ENCODE results near the gene ANKH.

Gene ANKH

DNA sequence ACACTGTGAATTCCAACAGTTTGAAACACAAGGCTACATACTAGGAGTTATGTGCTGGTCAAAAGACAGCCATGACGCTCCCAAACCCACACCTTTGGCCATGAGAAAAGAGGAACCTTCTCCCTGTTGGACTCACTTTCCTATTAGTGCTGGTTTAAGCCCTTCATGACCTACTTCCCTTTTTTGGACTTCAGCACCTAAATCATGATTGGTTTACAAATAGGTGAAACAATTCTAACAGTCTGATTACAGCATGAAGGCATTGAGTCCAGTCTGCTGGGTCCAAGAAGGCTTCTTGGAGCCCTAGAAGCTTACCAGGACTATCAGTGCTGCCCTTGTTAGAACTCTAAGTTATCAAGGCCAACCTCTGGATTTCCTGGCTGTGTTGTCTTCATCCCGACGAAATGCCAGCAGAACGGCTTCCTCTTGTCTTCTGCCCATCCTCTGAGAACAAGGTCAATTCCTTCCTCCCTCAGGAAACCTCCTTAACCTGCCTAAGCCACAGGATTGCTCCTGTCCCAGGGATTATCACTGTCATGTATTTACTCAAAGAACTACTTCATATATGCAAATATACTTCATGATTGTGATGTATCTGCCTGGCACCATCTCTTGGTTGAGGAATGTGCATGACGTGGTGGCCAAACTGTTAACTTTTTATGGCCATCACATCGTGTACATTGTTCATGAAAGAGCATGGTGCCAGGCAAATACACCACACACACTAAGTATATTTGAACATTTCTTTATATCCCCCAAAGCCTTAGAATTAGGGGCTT lies 83.6 kb downstream of the ANKH start:
- TF ChIP-seq, protein P1, sequence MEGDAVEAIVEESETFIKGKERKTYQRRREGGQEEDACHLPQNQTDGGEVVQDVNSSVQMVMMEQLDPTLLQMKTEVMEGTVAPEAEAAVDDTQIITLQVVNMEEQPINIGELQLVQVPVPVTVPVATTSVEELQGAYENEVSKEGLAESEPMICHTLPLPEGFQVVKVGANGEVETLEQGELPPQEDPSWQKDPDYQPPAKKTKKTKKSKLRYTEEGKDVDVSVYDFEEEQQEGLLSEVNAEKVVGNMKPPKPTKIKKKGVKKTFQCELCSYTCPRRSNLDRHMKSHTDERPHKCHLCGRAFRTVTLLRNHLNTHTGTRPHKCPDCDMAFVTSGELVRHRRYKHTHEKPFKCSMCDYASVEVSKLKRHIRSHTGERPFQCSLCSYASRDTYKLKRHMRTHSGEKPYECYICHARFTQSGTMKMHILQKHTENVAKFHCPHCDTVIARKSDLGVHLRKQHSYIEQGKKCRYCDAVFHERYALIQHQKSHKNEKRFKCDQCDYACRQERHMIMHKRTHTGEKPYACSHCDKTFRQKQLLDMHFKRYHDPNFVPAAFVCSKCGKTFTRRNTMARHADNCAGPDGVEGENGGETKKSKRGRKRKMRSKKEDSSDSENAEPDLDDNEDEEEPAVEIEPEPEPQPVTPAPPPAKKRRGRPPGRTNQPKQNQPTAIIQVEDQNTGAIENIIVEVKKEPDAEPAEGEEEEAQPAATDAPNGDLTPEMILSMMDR (conservative IDR thresholded peaks at IDR 0.05; ENCODE audit: low read depth, low read length), result no peak
- DNase-seq (ENCODE audit: low read depth), result no peak
- no peak overlapping the region for H3K4me3 ChIP-seq (ENCODE audit: low read length)

DNA sequence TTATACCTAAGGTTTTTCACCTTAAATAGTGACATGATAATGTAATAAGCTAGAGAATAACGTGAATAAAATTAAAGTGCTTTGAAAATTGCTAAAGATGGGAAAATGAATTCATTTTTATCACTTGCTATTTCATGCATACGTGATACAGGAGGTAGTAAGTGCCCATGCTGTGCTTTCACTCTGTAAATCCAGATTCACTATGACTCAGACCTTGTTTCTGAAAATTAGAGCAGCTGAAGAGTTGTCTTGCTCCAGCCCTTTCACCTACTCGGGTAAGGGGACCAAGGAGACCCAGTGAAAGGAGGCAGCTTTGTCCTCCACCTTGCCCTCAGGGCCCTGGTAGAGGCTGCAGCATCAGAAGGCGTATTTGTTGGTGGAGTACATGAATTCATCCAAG lies 87.9 kb downstream of the ANKH start:
- TF ChIP-seq, protein P1 (conservative IDR thresholded peaks at IDR 0.05; ENCODE audit: low read depth, low read length), result no peak
- H3K4me3 ChIP-seq (ENCODE audit: low read length), result no peak overlapping the region
- no peak for DNase-seq (ENCODE audit: low read depth)

- TF ChIP-seq, protein P1 (conservative IDR thresholded peaks at IDR 0.05; ENCODE audit: low read depth, low read length), result no peak
- DNase-seq (ENCODE audit: low read depth), result no peak
- no peak overlapping the region for H3K4me3 ChIP-seq (ENCODE audit: low read length)
These were observed 89.0 kb downstream of the ANKH start for GRCh38 chr5:14782591-14782990.

DNA sequence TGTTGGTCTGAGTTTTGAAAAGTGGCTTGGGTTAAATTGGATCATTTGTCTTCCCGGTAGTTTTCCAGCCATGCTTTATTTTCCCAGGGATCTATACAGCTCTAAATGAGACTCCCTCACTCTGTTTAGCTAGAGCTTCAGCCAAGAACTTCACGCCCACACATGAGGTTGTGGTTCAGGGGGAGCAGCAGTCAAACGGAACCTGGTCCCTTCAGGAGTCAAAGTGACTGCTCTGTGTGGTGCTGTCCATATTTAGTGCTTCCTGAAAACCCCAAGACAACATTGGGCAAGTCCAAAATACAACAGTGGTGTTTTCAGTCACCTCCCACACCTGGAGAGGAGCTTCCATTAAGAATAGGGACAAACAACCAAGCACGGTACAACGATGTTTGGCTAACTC lies 90.5 kb downstream of the ANKH start:
- no peak overlapping the region for H3K4me3 ChIP-seq (ENCODE audit: low read length)
- TF ChIP-seq, protein P1 (conservative IDR thresholded peaks at IDR 0.05; ENCODE audit: low read depth, low read length), result no peak
- no peak for DNase-seq (ENCODE audit: low read depth)

DNA sequence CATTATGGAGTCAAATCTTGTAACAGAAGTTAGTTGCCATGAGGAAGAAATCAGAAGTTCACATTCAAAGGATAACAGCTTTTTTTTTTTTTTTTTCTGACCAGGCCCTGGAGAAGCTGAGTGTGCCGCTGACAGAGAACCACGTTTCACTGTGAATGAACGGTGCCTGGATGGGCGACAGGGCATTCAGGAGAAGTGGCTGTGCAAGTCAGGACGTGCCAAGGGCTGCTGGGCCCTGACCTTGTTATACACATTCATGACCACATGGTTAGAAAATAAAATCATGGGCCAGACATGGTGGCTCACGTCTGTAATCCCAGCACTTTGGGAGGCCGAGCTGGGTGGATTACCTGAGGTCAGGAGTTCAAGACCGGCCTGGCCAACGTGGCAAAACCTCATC lies 91.6 kb downstream of the ANKH start:
- TF ChIP-seq, protein P1 (conservative IDR thresholded peaks at IDR 0.05; ENCODE audit: low read depth, low read length), result no peak
- no peak for DNase-seq (ENCODE audit: low read depth)

GRCh38 chr5:14778792-14779070 lies 92.8 kb downstream of the ANKH start:
- no peak for DNase-seq (ENCODE audit: low read depth)
- TF ChIP-seq, protein P1 (conservative IDR thresholded peaks at IDR 0.05; ENCODE audit: low read depth, low read length), result no peak
- H3K4me3 ChIP-seq (ENCODE audit: low read length), result no peak overlapping the region

More for the DNA sequence above, 91.6 kb downstream of the ANKH start:
- no peak overlapping the region for H3K4me3 ChIP-seq (ENCODE audit: low read length)
